Measurements from ENCODE around the gene GCK. TPM values are rescaled to one million over a fixed set of nuclear protein-coding genes. Genes with fewer than 3 reads are reported as not detected.

The GCK gene
- total and polyA plus RNA-seq, 12 donors = 0.09 to 2.1 (median 0.50) TPM; not detected in 3

DNA sequence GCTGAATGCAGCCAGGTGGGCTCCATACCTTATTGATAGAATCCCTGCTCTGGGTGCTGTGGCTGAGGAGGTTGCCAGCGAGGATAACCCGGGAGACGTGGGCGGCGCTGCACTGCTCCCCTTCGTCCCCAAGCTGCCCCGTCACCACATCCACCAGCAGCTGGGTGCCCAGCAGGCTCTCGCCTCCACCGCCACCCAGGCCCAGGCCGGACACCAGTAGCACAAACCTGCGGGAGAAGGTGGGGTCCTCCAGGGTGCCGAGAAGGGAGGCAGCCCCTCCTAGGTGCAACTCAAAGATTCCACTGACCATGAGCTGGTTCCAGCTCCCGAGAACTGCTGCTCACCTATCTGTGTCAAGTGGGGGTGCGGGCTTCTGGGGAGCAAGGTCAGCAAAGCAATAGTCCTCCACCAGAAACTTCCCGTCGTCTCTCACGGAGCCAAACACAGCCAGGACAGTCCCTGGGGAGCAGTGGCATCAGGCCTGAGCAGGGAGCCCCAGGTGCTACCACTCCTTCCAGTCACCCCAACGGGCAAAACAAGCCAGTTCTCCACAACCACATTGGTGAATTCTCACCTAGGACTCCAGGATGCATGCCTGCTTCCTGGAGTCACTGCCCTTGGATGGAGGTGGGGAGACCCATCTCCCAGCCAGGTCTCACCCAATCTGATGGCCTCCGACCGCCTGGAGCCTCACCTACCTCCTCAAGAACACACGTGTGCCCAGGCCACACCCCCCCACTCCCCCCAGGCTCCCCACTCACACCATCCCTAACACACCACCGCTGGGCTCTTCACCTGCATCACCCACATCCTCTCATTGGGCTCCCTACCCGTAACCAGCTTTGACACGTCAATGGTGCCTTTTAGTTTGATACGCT, 72.2 kb downstream of the GCK start:
- Histone ChIP-seq H3K27ac (no peak overlapping the region), H3K27me3 (no peaks in the 10 kb centered on the region), H3K4me1 (replicated peaks in 1 of 2) (peaks cover 0 to 4% of the 10 kb centered on the region in 2 donors), H3K36me3 (replicated peaks in 1 of 2) (peaks cover 0 to 47% of the 10 kb centered on the region in 2 donors), H3K9me3 (replicated peaks in 1 of 3) (no peaks in the 10 kb centered on the region), H3K4me3 (no peak overlapping the region)
- WGBS, 4 donors = 86 to 94% (median 90%) methylated on average over 16 to 25 of the region's 25 CpGs
- TF ChIP-seq, protein P1, sequence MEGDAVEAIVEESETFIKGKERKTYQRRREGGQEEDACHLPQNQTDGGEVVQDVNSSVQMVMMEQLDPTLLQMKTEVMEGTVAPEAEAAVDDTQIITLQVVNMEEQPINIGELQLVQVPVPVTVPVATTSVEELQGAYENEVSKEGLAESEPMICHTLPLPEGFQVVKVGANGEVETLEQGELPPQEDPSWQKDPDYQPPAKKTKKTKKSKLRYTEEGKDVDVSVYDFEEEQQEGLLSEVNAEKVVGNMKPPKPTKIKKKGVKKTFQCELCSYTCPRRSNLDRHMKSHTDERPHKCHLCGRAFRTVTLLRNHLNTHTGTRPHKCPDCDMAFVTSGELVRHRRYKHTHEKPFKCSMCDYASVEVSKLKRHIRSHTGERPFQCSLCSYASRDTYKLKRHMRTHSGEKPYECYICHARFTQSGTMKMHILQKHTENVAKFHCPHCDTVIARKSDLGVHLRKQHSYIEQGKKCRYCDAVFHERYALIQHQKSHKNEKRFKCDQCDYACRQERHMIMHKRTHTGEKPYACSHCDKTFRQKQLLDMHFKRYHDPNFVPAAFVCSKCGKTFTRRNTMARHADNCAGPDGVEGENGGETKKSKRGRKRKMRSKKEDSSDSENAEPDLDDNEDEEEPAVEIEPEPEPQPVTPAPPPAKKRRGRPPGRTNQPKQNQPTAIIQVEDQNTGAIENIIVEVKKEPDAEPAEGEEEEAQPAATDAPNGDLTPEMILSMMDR (IDR thresholded peaks at IDR 0.05) = no peak
- no peak for TF ChIP-seq POLR2A (IDR thresholded peaks at IDR 0.05)
- no peak for DNase-seq
- intact Hi-C loops (cut with DNase I) = loop anchor here in 1 of 2 donors (5.0 kb wide), 1 partner anchor 40 kb away; no protein-coding TSS in a partner anchor

DNA sequence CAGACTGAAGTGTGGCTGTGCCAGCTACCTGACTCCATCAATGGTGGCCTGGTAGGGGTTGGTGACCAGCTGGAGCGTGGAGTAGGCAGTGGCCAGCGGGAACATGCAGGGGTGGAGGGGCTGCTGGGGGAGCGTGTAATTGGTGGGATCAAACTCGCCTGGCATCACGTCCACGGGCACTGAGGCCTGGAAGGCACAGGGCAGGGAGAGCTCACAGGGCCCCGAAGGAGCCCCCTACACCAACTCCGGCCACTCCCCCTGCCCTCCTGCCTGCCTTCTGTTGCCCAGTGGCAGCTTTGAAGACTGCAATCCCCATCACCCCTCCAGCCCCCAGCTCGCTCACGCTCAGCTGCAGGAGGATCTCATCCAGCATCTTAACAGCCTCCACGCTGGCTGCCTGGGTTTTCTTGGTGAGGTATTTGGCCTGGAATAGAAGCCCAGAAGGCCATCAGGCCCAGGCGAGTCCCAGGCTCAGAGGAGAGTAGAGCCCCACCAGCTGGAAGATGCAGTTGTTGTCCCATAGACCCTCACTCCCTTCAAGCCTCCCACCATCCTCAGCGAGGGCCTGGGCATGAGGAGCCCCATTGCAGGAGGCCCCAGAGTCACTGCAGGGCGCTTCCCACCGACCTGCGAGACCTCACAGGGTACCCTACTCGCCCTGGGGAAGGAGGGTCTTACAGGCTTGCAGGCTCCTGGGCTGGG, 73.0 kb downstream of the GCK start:
- intact Hi-C loops (cut with DNase I) = loop anchor here in 1 of 2 donors (5.0 kb wide), 1 partner anchor 39 kb away; no protein-coding TSS in a partner anchor
- no peak overlapping the region for H3K4me3 ChIP-seq
- peaks cover 0 to 43% of the 10 kb centered on the region in 2 donors for H3K36me3 ChIP-seq (replicated peaks in 1 of 2)
- no peaks in the 10 kb centered on the region for H3K27me3 ChIP-seq
- TF ChIP-seq POLR2A (IDR thresholded peaks at IDR 0.05) = no peak
- TF ChIP-seq, protein P1 (IDR thresholded peaks at IDR 0.05) = no peak
- DNase-seq = no peak
- H3K27ac ChIP-seq = no peak overlapping the region
- no peaks in the 10 kb centered on the region for H3K9me3 ChIP-seq (replicated peaks in 1 of 3)
- no peaks in the 10 kb centered on the region for H3K4me1 ChIP-seq (replicated peaks in 1 of 2)
- 92 to 96% (median 94%) methylated on average over 8 to 17 of the region's 17 CpGs for WGBS, 4 donors

DNA sequence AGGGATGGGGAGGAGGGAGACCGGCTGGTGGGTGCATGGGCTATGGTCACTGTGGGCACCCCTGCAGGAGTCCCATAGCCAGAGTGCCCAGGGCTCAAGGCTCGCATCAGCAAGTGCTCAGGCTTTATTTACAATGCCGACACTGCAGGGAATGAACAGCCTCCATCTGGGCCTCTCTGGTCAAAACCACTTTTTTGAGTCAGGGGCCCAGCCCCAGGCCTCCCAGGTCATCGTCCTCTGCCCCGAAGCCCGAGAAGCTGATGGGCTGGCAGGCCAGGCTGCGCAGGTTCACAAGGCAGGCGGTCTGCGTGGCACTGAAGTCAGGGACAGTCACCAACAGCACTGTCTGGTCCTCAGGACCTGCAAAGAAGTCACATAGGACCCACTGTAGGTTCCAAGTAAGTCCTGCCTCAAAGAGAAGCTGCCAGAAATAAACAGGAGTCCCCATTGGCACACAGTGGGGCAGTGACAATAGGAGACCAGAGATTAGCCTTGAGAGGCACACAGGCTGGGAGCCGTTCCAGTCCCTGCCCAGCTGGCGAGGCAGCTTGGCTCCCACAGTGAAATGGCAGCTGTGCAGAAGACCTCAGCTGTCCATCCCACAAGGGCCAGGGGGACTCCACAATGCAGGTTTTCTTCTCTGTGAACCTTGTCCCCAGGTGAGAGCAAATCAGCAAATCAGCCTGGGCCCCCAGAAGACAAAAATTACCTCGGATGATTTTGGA, 74.5 kb downstream of the GCK start:
- peak; percentile 61 to 78 (median 72) for DNase-seq
- Histone ChIP-seq H3K27me3 (no peaks in the 10 kb centered on the region), H3K9me3 (replicated peaks in 1 of 3) (no peaks in the 10 kb centered on the region), H3K36me3 (replicated peaks in 1 of 2) (peaks cover 0 to 30% of the 10 kb centered on the region in 2 donors), H3K27ac (no peak overlapping the region), H3K4me1 (replicated peaks in 1 of 2) (no peaks in the 10 kb centered on the region), H3K4me3 (no peak overlapping the region)
- TF ChIP-seq POLR2A (IDR thresholded peaks at IDR 0.05) = no peak
- TF ChIP-seq, protein P1 (IDR thresholded peaks at IDR 0.05) = no peak
- intact Hi-C loops (cut with DNase I) = loop anchor here in 1 of 2 donors (5.0 kb wide), 1 partner anchor 37 kb away; no protein-coding TSS in a partner anchor
- WGBS, 4 donors = 75 to 89% (median 77%) methylated on average over 10 to 12 of the region's 12 CpGs

All from adrenal gland (tissue), 12 donors.